GM18498 (cell line): ENCODE measurements around the gene RFX4.

Source experiments
- ATAC-seq: cut with Tn5 transposase; IDR thresholded peaks from one replicate; pipeline ENCODE4 v1.9.1; 2021; ENCODE audit warnings: mild to moderate bottlenecking, moderate library complexity; ENCODE audit not compliant: unreplicated experiment

The RFX4 gene

GRCh38 chr12:106791531-106791930, 208.7 kb downstream of the RFX4 start:
- ATAC-seq = no peak

GRCh38 chr12:106794369-106794768, 211.6 kb downstream of the RFX4 start:
- ATAC-seq = no peak

- peak; percentile 48 for ATAC-seq
Measured at GRCh38 chr12:106801167-106801708, 218.4 kb downstream of the RFX4 start.

DNA sequence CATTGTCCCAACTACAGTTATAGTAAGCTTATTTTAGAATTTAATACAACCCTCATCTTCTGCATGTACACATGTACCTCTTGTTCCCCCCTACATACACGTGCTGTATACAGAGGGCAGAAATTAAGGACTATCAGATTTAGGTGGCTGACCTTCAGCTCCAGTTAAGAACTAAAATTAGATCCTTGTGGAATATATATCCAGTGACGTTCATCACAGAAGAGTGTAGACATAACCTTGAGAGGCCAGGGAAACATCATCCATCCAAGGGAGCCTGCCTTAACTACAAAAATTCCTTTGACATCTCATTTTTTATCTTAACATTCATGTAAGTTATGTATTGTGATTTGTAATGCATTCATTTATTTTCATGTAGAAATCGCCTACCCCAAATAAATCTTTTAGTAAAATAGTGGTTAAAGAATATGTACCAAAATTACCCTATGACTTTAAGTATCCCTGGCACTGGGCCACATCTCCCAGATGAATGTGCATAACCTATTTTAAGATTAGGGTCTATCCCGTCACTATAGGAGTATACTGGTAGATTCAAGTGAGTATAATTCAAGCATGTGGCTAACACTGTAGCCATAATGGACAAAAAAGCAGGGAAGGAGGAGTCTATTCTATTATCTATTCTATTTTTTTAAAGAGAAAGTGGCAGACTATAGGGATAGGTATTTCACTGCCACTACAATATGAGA, 219.2 kb downstream of the RFX4 start:
- ATAC-seq = no peak

DNA sequence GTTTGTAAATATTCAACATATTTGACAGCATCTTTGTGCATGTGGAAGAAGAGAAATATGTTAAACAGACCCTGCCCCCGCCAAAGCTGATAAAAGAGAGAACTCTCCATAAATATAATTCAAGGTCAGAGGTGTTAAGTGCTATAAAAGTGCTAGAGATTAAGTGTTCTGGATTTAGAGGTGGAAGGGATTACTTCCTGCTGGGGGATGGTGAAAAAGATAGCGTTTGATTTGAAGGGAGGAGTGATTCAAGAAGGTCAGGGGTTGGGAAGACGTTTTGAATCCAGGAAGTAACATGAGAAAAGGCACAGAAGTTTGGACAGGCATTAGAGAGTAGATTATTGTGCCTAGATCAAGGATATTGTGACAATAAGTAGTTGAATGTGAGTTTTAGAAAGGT, 221.9 kb downstream of the RFX4 start:
- no peak for ATAC-seq
